Measurements from ENCODE around the gene PCK2.

DNA sequence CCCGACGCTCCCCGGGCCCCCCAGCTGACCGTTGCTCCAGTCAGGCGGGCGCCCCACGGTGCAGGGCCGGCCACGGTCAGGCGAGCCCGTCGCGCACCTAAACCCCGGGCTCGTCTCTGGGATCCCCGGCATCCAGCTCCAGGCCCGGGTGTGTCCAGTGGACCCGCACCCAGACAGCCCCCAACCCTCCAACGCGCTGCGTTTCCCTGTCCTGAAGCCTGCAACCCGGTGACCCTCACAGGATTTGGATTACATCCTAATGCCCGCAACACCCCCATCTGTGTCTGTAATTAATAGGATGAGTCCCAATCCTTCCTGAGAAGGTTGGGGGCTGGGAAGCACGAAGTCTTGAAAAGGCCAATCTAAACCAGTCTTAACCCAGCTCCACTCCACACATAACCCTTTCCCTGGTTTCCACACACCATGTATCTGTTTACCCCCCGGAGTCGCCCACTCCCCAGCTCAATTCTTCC lies 12.3 kb upstream of the PCK2 start:
- no peak for TF ChIP-seq CTCF (conservative IDR thresholded peaks at IDR 0.05; ENCODE audit: low read length)
- no peak for TF ChIP-seq EZH2phosphoT487 (IDR thresholded peaks at IDR 0.05; ENCODE audit: borderline replicate concordance)

Data from Loucy (cell line).